ENCODE results near the gene LENG9. TPM values are rescaled to one million over a fixed set of nuclear protein-coding genes. Genes with fewer than 3 reads are reported as not detected.

LENG9 gene
- total RNA-seq, 4 donors from 2014 or later: 3.1 to 7.9 (median 4.1) TPM

GRCh38 chr19:54458648-54459281, 4.8 kb downstream of the LENG9 start:
- TF ChIP-seq POLR2AphosphoS5 (IDR thresholded peaks at IDR 0.05) (no peak), POLR2A (IDR thresholded peaks at IDR 0.05) (no peak), EP300 (IDR thresholded peaks at IDR 0.05) (no peak)
- TF ChIP-seq, protein P1, sequence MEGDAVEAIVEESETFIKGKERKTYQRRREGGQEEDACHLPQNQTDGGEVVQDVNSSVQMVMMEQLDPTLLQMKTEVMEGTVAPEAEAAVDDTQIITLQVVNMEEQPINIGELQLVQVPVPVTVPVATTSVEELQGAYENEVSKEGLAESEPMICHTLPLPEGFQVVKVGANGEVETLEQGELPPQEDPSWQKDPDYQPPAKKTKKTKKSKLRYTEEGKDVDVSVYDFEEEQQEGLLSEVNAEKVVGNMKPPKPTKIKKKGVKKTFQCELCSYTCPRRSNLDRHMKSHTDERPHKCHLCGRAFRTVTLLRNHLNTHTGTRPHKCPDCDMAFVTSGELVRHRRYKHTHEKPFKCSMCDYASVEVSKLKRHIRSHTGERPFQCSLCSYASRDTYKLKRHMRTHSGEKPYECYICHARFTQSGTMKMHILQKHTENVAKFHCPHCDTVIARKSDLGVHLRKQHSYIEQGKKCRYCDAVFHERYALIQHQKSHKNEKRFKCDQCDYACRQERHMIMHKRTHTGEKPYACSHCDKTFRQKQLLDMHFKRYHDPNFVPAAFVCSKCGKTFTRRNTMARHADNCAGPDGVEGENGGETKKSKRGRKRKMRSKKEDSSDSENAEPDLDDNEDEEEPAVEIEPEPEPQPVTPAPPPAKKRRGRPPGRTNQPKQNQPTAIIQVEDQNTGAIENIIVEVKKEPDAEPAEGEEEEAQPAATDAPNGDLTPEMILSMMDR (IDR thresholded peaks at IDR 0.05): no peak
- no peaks in the 10 kb centered on the region for H3K27me3 ChIP-seq
- no peak overlapping the region for H3K27ac ChIP-seq
- peaks cover 85% of the 10 kb centered on the region for H3K36me3 ChIP-seq
- H3K4me3 ChIP-seq: no peak overlapping the region
- WGBS: 70% methylated on average over 3 of the region's 11 CpGs
- DNase-seq (ENCODE audit: low spot score in 2 of 2): no peak
- H3K9me3 ChIP-seq: no peaks in the 10 kb centered on the region
- H3K4me1 ChIP-seq: peaks cover 33% of the 10 kb centered on the region

- Histone ChIP-seq H3K36me3 (peaks cover 92% of the 10 kb centered on the region), H3K9me3 (no peaks in the 10 kb centered on the region), H3K27me3 (no peaks in the 10 kb centered on the region), H3K27ac (no peak overlapping the region), H3K4me3 (no peak overlapping the region), H3K4me1 (peaks cover 26% of the 10 kb centered on the region)
- no peak for TF ChIP-seq POLR2AphosphoS5 (IDR thresholded peaks at IDR 0.05)
- TF ChIP-seq POLR2A (IDR thresholded peaks at IDR 0.05): no peak
- TF ChIP-seq, protein P1 (IDR thresholded peaks at IDR 0.05): no peak
- no peak for TF ChIP-seq EP300 (IDR thresholded peaks at IDR 0.05)
- WGBS: 92% methylated on average over 41 of the region's 42 CpGs
- DNase-seq (ENCODE audit: low spot score in 2 of 2): no peak
Observed at GRCh38 chr19:54457773-54458647, 5.6 kb downstream of the LENG9 start.

DNA sequence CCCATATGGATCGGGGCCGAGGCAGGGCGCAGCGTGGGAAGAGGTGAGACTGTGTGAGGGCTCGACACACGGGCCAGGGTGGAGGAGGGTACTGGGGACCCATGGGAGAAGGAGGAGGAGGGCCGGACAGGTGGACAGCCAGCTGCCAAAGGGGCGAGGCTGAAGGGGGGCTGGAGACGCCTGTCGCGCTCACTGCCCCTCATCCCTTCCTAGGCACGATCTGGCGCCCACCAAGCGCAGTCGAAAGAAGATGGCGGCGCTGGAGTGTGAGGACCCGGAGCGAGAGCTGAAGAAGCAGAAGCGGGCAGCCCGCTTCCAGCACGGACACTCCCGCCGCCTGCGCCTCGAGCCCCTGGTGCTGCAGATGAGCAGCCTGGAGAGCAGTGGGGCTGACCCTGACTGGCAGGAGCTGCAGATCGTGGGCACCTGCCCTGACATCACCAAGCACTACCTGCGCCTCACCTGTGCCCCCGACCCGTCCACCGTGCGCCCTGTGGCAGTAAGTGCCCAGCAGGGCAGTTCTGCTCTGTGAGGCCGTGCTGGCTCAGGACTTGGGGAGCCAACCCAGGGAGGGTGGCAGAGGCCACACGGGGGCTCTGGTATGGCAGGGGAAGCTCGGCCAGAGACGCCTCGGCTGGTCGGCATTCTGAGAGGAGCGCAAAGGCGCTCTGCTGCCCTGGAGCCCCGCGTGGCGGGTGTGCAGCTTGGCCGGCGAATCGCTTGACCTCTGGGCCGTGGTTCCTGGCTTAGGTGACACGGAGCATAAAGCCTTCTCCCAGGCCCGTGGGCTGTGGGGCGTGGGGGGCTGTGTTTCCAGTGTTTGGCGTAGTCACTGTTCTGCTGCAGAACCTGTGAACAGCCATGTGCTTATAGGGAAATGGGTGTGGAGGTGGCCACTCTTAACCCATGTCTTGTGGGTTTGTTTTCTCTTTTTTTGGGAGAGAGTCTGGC, 6.9 kb downstream of the LENG9 start:
- DNase-seq (ENCODE audit: low spot score in 2 of 2): no peak
- H3K4me3 ChIP-seq: no peak overlapping the region

DNA sequence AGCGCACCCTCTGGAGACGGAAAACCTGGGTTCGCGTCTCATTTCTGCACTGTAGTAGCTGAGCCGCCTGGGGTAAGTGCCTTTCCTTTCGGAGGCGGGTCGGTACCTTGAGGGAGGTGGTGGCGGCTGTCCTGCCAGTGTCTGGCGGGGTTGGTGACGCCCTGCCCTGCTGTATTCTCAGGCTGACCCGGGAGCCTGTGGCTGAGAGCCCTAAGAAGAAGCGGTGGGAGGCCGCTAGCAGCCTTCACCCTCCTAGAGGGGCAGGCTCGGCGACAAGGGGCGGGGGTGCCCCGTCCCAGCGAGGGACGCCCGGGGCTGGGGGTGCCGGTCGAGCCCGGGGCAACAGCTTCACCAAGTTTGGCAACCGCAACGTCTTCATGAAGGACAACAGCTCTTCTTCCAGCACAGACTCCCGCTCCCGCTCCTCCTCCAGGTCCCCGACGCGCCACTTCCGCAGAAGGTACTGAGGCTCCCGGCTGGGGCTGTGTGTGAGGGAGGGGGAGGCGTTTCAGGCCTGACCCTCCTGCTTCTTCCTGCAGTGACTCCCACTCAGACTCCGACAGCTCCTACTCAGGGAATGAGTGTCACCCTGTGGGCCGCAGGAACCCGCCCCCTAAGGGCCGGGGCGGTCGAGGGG, 7.7 kb downstream of the LENG9 start:
- no peak overlapping the region for H3K27ac ChIP-seq
- H3K36me3 ChIP-seq: peaks cover 100% of the 10 kb centered on the region
- no peak overlapping the region for H3K4me3 ChIP-seq
- H3K27me3 ChIP-seq: no peaks in the 10 kb centered on the region
- 95% methylated on average over 24 of the region's 40 CpGs for WGBS
- H3K9me3 ChIP-seq: no peaks in the 10 kb centered on the region
- H3K4me1 ChIP-seq: peaks cover 21% of the 10 kb centered on the region
- TF ChIP-seq, protein P1 (IDR thresholded peaks at IDR 0.05): no peak
- TF ChIP-seq POLR2A (IDR thresholded peaks at IDR 0.05) (no peak), EP300 (IDR thresholded peaks at IDR 0.05) (no peak), POLR2AphosphoS5 (IDR thresholded peaks at IDR 0.05) (no peak)
- DNase-seq (ENCODE audit: low spot score in 2 of 2): no peak

More for the DNA sequence above, 6.9 kb downstream of the LENG9 start:
- TF ChIP-seq, protein P1 (IDR thresholded peaks at IDR 0.05): no peak
- TF ChIP-seq POLR2AphosphoS5 (IDR thresholded peaks at IDR 0.05) (no peak), EP300 (IDR thresholded peaks at IDR 0.05) (no peak), POLR2A (IDR thresholded peaks at IDR 0.05) (no peak)
- Histone ChIP-seq H3K4me1 (peaks cover 18% of the 10 kb centered on the region), H3K36me3 (peaks cover 100% of the 10 kb centered on the region), H3K27me3 (no peaks in the 10 kb centered on the region), H3K9me3 (no peaks in the 10 kb centered on the region), H3K27ac (no peak overlapping the region)
- WGBS: 90% methylated on average over 36 of the region's 51 CpGs
